Activated CD4-positive, alpha-beta T cell treated with anti-CD3 and anti-CD28 coated beads, Interleukin-2, Interleukin-6, amounts not matched to agents 100 ng/mL and 50 ng/mL, durations not matched to agents 16 hours and 8 hours (primary cell): ENCODE results near the gene HMGN5.

Experiments
- DNase-seq: peaks from one replicate; pipeline ENCODE4 v3.0.0-alpha.2; 2020

The HMGN5 gene

GRCh38 chrX:81201671-81202455 is at the start of gene HMGN5, which contains the start of gene SH3BGRL:
HMGN5 (minus strand) TSS chrX:81201913; CDS start chrX:81121549, 80,364 bp downstream.
SH3BGRL (plus strand) TSS chrX:81202102; CDS start chrX:81202201, 99 bp downstream.
- peak; percentile 77 for DNase-seq

GRCh38 chrX:81241753-81242152 is 40.0 kb upstream of the HMGN5 start:
- DNase-seq: no peak

- DNase-seq: no peak
Measured at GRCh38 chrX:81240701-81241331, 39.1 kb upstream of the HMGN5 start.

GRCh38 chrX:81238166-81238565 is 36.5 kb upstream of the HMGN5 start:
- no peak for DNase-seq

GRCh38 chrX:81237516-81237915 is 35.8 kb upstream of the HMGN5 start:
- no peak for DNase-seq

GRCh38 chrX:81232218-81232617 is 30.5 kb upstream of the HMGN5 start:
- DNase-seq: no peak

GRCh38 chrX:81231476-81231875 is 29.8 kb upstream of the HMGN5 start:
- no peak for DNase-seq

GRCh38 chrX:81229901-81230300 is 28.2 kb upstream of the HMGN5 start:
- DNase-seq: no peak

GRCh38 chrX:81229229-81229628 is 27.5 kb upstream of the HMGN5 start:
- DNase-seq: no peak

GRCh38 chrX:81215685-81216084 is 14.0 kb upstream of the HMGN5 start:
- no peak for DNase-seq

GRCh38 chrX:81208916-81209315 is 7.2 kb upstream of the HMGN5 start:
- DNase-seq: no peak

- no peak for DNase-seq
Measured at GRCh38 chrX:81206476-81206875, 4.8 kb upstream of the HMGN5 start.

- no peak for DNase-seq
Measured at GRCh38 chrX:81205551-81205950, 3.8 kb upstream of the HMGN5 start.

- DNase-seq: no peak
Measured at GRCh38 chrX:81202943-81203342, 1.2 kb upstream of the HMGN5 start.

GRCh38 chrX:81202456-81202819 is 725 bp upstream of the HMGN5 start:
- no peak for DNase-seq

GRCh38 chrX:81201071-81201470 is 642 bp downstream of the HMGN5 start:
- DNase-seq: no peak

- peak; percentile 72 for DNase-seq
Measured at GRCh38 chrX:81195712-81196111, 6.0 kb downstream of the HMGN5 start.

- DNase-seq: no peak
Measured at GRCh38 chrX:81195259-81195658, 6.5 kb downstream of the HMGN5 start.

GRCh38 chrX:81174286-81174685 is 27.4 kb downstream of the HMGN5 start:
- DNase-seq: peak; percentile 2

GRCh38 chrX:81168391-81168790 is 33.3 kb downstream of the HMGN5 start:
- no peak for DNase-seq

GRCh38 chrX:81121513-81122363 is 80.0 kb downstream of the HMGN5 start:
- peak; percentile 89 for DNase-seq

- DNase-seq: peak; percentile 51
Measured at GRCh38 chrX:81120936-81121371, 80.8 kb downstream of the HMGN5 start.

GRCh38 chrX:81120258-81120935 is 81.3 kb downstream of the HMGN5 start:
- DNase-seq: no peak
